PC-3 (cell line): ENCODE data around the gene TMIE.

ENCODE experiments used
- CTCF ChIP-seq: fragments of 300-600 bp; sonication (generic); conservative IDR thresholded peaks from 2 replicates; pipeline ENCODE4 v1.5.1; 2017; ENCODE audit warnings: antibody characterized with exemption, low read depth, mild to moderate bottlenecking, low read length
- EZH2 ChIP-seq: fragments of 300-600 bp; sonication (generic); IDR thresholded peaks from one replicate; pipeline ENCODE4 v1.6.1; 2017; ENCODE audit warnings: antibody characterized with exemption, mild to moderate bottlenecking, low read length; ENCODE audit not compliant: unreplicated experiment
- EZH2phosphoT487 ChIP-seq: fragments of 300-600 bp; sonication (generic); IDR thresholded peaks from 2 replicates; pipeline ENCODE4 v1.6.1; 2018; ENCODE audit warnings: mild to moderate bottlenecking, antibody characterized with exemption, low read length, borderline replicate concordance

- TF ChIP-seq CTCF (no peak), EZH2 (no peak), EZH2phosphoT487 (no peak)
Measured at GRCh38 chr3:46737329-46737731, 36.1 kb downstream of the TMIE start.
